ENCODE measurements around the gene HBM. TPM values are rescaled to one million over a fixed set of nuclear protein-coding genes. Genes with fewer than 3 reads are reported as not detected.
"Not testable (repeated sequence)": the region's sequence is repeated elsewhere in the genome, so short reads cannot be mapped to it uniquely, and the experiment has no call there.

Gene HBM
- total and polyA plus RNA-seq, 10 of the 15 experiments (the other 5 are each of a cell fraction or from before 2014, with no cell fraction given) = 0.23 TPM; not detected in 9

DNA sequence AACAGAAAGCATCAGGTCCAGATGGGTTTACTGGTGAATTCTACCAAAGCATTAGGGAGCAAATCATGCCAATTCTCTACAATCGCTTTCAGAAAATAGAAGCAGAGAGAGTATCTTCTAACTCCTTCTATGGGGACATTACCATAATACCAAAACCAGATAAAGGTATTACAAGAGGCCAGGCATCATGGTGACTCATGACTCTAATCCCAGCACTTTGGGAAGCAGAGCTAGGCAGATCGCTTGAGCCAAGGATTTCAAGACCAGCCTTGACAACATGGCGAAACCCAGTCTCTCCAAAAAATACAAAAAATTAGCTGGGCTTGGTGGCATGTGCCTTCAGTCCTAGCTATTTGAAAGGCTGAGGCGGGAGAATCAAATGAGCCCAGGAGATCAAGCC is 37.5 kb downstream of the HBM start (continued):
- TF ChIP-seq ZBTB40 (IDR thresholded peaks at IDR 0.05; ENCODE audit: borderline replicate concordance) = no peak
- TF ChIP-seq IKZF1 (conservative IDR thresholded peaks at IDR 0.05) = no peak
- no peak for TF ChIP-seq SIN3A (IDR thresholded peaks at IDR 0.05; ENCODE audit: low read depth, low read length)
- no peak for TF ChIP-seq PAX8 (IDR thresholded peaks at IDR 0.05)
- TF ChIP-seq, protein P1, sequence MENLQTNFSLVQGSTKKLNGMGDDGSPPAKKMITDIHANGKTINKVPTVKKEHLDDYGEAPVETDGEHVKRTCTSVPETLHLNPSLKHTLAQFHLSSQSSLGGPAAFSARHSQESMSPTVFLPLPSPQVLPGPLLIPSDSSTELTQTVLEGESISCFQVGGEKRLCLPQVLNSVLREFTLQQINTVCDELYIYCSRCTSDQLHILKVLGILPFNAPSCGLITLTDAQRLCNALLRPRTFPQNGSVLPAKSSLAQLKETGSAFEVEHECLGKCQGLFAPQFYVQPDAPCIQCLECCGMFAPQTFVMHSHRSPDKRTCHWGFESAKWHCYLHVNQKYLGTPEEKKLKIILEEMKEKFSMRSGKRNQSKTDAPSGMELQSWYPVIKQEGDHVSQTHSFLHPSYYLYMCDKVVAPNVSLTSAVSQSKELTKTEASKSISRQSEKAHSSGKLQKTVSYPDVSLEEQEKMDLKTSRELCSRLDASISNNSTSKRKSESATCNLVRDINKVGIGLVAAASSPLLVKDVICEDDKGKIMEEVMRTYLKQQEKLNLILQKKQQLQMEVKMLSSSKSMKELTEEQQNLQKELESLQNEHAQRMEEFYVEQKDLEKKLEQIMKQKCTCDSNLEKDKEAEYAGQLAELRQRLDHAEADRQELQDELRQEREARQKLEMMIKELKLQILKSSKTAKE (IDR thresholded peaks at IDR 0.05; ENCODE audit: low read depth, poor library complexity, severe bottlenecking) = no peak
- no peak for TF ChIP-seq RCOR1 (conservative IDR thresholded peaks at IDR 0.05; ENCODE audit: low read depth, low read length)
- no peak for TF ChIP-seq CBX3 (IDR thresholded peaks at IDR 0.05; ENCODE audit: borderline replicate concordance, low read depth)
- no peak for TF ChIP-seq ZBTB4 (CRISPR knock-in tag; IDR thresholded peaks at IDR 0.05)
- no peak for TF ChIP-seq REST (IDR thresholded peaks at IDR 0.05; ENCODE audit: low read depth, low read length)

- RAD21 ChIA-PET (ENCODE audit: unreplicated experiment); H3K4me1 ChIP-seq (ENCODE audit: control insufficient read depth, insufficient read depth, low read length); H3K9ac ChIP-seq (ENCODE audit: control insufficient read depth, insufficient read depth, low read length); H3K27ac ChIP-seq (ENCODE audit: control insufficient read depth, insufficient read depth); in situ Hi-C loops (cut with MboI); SMC1A ChIA-PET (ENCODE audit: uncharacterized antibody, unreplicated experiment); H3K9me3 ChIP-seq (replicated peaks; ENCODE audit: control insufficient read depth, insufficient read depth, low read length); FAIRE-seq; H2AFZ ChIP-seq (ENCODE audit: control insufficient read depth, low read depth, low read length); ATAC-seq; H3K4me2 ChIP-seq (ENCODE audit: control insufficient read depth, insufficient read depth); H4K20me1 ChIP-seq (ENCODE audit: control insufficient read depth, insufficient read depth); H3K4me3 ChIP-seq; DNase-seq (ENCODE audit: low read depth, low spot score); intact Hi-C loops (cut with micrococcal nuclease; ENCODE audit: unreplicated experiment); BruUV-seq (replicated peaks); H3K79me2 ChIP-seq (ENCODE audit: control insufficient read depth, insufficient read depth, low read length); H3K27me3 ChIP-seq (replicated peaks in 1 of 2; ENCODE audit: control insufficient read depth in 2 of 2, insufficient read depth in 2 of 2, low read length in 1 of 2); CTCF ChIA-PET: not testable (repeated sequence)
- POLR2A ChIA-PET = interaction anchor here (1.1 kb wide), 1 partner anchor 24 kb away, joined by 3 read pairs; no protein-coding TSS in a partner anchor
- H3K36me3 ChIP-seq (ENCODE audit: control insufficient read depth in 2 of 2, insufficient read depth in 2 of 2, low read length in 1 of 2) = peaks cover 12 to 31% of the 10 kb centered on the region in 2 experiments
- 97% methylated on average over 9 of the region's 9 CpGs for WGBS (ENCODE audit: insufficient coverage, insufficient replicate concordance, low lambda C conversion rate, missing lambda C conversion rate)
Observed at GRCh38 chr16:204046-204445, 38.3 kb downstream of the HBM start.

All from GM12878 (cell line).